VCaP (cell line): ENCODE measurements around the gene RAD50.
A peak's percentile ranks its signal among the peaks of the same experiment; 100 is the strongest.
"Not testable (repeated sequence)": the region's sequence is repeated elsewhere in the genome, so short reads cannot be mapped to it uniquely, and the experiment has no call there.

Source experiments
- H3K27ac ChIP-seq: fragments of 450-650 bp; 2 replicates; pipeline ENCODE4 v1.5.1; 2017
- TF ChIP-seq, protein P1 (sequence below): fragments of 450-650 bp; conservative IDR thresholded peaks from 2 replicates; pipeline ENCODE4 v1.5.1; 2017; ENCODE audit warnings: mild to moderate bottlenecking, moderate library complexity

RAD50 gene

DNA sequence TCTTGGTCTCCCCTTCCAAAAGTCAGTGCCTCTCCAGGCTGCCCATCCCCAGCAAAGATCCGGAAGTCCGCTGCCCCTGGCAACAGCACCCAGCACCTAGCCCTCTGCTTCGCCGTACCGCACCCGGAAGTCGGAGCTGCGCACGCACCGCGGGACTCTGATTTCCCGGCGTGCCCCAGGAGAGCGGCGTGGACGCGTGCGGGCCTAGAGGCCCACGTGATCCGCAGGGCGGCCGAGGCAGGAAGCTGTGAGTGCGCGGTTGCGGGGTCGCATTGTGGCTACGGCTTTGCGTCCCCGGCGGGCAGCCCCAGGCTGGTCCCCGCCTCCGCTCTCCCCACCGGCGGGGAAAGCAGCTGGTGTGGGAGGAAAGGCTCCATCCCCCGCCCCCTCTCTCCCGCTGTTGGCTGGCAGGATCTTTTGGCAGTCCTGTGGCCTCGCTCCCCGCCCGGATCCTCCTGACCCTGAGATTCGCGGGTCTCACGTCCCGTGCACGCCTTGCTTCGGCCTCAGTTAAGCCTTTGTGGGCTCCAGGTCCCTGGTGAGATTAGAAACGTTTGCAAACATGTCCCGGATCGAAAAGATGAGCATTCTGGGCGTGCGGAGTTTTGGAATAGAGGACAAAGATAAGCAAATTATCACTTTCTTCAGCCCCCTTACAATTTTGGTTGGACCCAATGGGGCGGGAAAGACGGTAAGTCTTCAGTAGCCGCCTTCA, at the start of gene RAD50:
RAD50 (plus strand) TSS at position 215 of the 715 bp plus-strand sequence; CDS start at position 563, 348 bp downstream.
- TF ChIP-seq, protein P1, sequence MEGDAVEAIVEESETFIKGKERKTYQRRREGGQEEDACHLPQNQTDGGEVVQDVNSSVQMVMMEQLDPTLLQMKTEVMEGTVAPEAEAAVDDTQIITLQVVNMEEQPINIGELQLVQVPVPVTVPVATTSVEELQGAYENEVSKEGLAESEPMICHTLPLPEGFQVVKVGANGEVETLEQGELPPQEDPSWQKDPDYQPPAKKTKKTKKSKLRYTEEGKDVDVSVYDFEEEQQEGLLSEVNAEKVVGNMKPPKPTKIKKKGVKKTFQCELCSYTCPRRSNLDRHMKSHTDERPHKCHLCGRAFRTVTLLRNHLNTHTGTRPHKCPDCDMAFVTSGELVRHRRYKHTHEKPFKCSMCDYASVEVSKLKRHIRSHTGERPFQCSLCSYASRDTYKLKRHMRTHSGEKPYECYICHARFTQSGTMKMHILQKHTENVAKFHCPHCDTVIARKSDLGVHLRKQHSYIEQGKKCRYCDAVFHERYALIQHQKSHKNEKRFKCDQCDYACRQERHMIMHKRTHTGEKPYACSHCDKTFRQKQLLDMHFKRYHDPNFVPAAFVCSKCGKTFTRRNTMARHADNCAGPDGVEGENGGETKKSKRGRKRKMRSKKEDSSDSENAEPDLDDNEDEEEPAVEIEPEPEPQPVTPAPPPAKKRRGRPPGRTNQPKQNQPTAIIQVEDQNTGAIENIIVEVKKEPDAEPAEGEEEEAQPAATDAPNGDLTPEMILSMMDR: no peak
- peak within 1 kb of the TSS; percentile 94 for H3K27ac ChIP-seq

DNA sequence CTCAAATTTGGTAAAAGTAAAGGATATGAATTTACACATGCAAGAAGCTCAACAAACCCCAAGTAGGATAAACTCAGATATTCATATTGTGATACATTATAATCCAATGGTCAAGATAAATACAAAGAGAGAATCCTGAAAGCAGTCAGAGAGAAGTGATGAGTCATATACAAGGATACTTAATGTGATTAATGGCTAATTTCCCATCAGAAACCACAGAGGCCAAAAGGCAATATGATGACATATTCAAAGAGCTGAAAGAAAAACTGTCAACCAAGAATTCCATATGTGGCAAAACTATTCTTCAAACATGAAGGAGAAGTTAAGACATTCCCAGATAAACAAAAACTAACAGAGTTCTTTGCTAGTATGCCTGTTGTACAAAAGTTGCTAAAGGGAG, 46.7 kb upstream of the RAD50 start:
- TF ChIP-seq, protein P1: no peak
- no peak overlapping the region for H3K27ac ChIP-seq

DNA sequence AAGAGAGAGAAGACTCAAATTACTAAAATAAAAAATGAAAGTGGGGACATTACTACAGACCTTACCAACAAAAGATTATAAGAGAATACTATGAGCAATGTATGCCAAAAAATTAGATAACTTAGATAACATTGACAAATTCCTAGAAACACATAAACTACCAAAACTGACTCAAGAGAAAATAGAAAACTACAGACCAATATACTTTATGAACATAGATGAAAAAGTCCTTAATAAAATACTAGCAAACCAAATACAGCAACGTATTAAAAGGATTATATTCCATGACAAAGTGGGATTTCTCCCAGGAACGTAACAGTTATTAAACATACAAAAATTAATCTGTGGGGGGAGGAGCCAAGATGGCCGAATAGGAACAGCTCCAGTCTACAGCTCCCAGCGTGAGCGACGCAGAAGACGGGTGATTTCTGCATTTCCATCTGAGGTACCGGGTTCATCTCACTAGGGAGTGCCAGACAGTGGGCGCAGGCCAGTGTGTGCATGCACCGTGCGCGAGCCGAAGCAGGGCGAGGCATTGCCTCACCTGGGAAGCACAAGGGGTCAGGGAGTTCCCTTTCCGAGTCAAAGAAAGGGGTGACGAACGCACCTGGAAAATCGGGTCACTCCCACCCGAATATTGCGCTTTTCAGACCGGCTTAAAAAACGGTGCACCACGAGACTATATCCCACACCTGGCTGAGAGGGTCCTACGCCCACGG, 43.0 kb upstream of the RAD50 start:
- not testable (repeated sequence) for H3K27ac ChIP-seq

DNA sequence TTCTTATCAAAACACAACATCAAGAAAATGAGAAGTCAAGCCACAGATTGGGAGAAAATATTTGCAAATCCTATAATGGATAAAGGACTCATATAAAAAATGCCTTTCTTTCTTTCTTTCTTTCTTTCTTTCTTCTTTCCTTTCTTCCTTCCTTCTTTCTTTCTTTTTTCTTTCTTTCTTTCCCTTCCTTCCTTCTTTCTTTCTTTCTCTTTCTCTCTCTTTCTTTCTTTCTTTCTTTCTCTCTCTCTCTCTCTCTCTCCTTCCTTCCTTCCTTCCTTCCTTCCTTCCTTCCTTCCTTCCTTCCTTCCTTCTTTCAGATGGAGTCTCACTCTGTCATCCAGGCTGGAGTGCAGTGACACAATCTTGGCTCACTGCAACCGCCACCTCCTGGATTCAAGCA, 34.7 kb upstream of the RAD50 start:
- not testable (repeated sequence) for H3K27ac ChIP-seq

DNA sequence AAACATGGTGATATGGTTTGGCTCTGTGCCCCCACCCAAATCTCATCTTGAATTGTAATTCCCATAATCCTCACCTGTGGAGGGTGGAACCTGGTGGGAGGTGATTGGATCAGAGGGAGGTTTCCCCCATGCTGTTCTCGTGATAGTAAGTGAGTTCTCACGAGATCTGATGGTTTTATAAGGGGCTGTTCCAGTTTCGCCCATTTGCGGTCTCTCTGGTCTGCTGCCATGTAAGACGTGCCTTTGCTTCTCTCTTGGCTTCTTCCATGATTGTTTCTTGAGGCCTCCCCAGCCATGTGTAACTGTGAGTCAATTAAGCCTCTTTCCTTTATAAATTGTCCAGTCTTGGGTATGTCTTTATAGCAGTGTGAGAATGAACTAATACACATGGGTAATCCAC, 31.9 kb upstream of the RAD50 start:
- not testable (repeated sequence) for H3K27ac ChIP-seq

DNA sequence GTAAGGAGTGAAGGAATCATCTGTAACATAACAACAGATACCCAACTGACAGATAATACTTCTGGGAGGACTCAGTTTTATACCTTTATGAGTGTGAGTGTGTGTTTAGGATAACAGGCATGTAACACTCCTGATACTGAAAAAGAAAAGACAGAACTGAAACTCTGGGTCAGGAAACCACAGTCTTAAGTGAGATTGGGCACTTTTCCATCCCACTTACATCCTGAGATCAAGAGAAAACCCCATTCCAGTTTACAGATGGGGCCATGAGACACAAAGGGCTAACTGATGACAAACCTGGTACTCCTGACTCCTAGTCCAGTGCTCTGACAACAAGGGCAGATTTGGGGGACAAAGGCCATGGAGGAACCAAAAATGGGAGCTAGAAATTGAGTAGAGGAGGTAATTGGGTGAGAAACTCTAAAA, 31.5 kb upstream of the RAD50 start:
- H3K27ac ChIP-seq: no peak overlapping the region
- TF ChIP-seq, protein P1: no peak

DNA sequence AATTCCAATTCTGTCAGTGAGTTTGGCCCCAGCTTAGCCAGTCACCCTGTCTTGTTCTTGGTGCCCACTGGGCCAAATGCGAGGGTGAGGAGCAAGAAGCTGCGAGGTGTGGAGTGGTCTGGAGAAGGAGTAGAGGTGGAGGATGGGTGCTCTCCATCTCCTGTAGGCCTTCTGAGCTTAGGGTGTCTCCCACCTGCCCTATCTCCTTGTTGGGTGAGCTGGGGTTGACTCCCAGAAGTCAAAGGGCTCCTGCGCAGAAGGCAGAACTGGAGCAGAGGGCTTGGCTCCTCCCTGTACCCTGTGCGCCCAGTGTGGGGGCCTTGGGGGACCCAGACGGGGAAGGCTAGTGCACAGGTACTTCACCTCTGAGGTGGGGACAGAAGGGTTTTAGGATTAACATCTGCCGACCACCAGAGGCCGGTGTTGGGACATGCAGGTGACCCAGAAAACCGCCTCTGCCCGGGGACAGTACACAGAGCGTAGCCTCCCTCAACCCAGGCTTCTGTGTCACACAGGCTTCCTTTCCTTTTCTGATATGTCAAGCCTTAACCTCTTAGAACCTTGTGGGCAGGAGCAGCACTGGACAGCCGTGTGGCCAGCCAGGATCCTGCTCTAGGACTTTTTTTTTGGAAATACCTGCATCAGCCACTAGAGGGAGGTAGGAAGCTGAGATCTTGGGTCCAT, 30.3 kb upstream of the RAD50 start:
- peak overlapping the region; percentile 22; the same call in 1 of the 2 replicates for H3K27ac ChIP-seq
- TF ChIP-seq, protein P1: peak; percentile 91

DNA sequence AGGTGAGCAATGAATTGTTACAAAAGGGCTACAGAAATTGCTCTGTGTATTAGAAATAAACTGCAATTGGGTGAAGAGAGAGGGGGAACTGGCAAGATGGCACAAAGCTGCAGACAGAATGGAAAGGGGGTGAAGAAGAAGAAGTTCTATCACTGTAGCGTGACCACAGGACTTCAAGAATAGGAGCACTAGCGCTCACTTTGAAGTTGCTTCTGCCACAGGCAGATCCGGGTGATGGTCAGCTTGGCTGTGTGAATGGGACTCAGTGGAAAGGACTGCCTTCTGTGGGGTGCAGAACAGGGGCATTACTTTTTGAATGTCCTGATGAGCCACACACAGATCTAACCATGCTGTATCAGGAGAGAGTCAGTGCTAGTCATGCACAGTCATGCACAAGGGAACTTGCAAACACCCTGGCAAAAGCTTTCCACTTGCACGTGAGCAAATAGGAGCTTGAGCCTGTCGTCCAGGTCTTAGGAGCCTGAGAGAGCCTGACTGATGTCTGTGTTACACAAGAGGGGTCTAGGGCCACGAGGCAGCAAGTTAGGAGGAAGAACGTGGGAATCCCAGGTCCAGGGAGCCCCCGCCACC, 29.7 kb upstream of the RAD50 start:
- no peak overlapping the region; the same call in 1 of the 2 replicates for H3K27ac ChIP-seq
- TF ChIP-seq, protein P1: peak; percentile 58
